Adipose tissue (tissue), 3 donors: ENCODE measurements around the gene SAMD13. TPM values are rescaled to one million over a fixed set of nuclear protein-coding genes. Genes with fewer than 3 reads are reported as not detected.

Experiments
- H3K27ac ChIP-seq: one replicate; pipeline ENCODE4 v1.5.1; 2013; ENCODE audit warnings: low read depth, low read length
- WGBS, 3 donors: extraction: QIAGEN DNeasy Blood & Tissue Kit; methylation state at CpG; one replicate each; pipeline ENCODE4 v1.1.7; 2013; 5-methylcytosine and 5-hydroxymethylcytosine counted together
- polyA plus RNA-seq, 3 donors: library from polyadenylated mRNA; stranded (reverse); fragments of 200-250 nt; gene quantifications; one replicate each; pipeline ENCODE4 v1.2.3, GENCODE V29; 2013
- donor health status: healthy with polysubstance abuse.
- donor health status: Bipolar disorder and iron deficiency.
- donor health status: healthy.

The SAMD13 gene, protein sequence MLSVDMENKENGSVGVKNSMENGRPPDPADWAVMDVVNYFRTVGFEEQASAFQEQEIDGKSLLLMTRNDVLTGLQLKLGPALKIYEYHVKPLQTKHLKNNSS
- polyA plus RNA-seq = 1 to 10 TPM in 1 of 3 donors, under 1 TPM in 2; 0.62 to 1.5 (median 0.95) TPM

DNA sequence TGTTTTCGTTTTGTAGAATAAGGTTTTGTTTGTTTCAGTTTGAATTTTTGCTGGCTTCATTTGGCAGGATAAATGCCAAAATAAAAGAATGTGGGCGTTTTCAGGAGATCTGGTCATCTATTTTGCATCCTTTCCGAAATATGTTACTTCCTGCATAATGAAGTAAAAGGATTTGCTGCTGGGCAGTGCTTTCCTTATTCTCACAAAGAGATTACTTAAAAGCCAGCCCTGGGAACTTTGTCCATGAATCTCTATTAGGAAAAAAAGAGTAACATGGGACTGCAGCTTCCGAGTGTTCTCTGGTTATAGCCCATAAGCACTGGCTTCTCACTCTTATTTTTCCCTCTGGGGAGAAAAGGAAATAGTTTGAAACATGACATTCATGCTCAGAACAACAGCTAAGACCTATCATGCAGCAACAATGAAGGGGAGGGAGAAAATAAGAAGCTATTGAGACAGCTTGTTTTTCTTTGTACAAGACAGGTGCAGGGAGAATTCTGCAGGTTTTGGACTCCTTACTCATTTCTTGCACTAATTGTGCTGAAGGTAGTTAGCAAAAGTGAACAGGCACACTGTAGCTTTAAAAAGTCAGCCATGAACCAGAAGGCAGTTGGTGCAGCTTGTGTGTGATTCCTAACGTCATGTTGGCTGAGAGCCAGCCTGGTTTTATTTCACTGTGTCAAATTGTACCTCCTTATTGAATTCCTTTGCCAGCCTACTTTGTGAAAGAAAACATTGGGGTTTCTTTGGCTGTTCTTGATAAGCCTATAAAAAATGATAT lies at the start of gene SAMD13:
TSS of gene SAMD13 (plus strand) at position 705 of the 781 bp plus-strand sequence. CDS start 1,527 bp downstream, outside the sequence.
- H3K27ac ChIP-seq = no peak within 1 kb of the TSS
- WGBS, 3 donors = 10 to 12% (median 11%) methylated on average over 5 of the region's 5 CpGs

- no peak overlapping the region for H3K27ac ChIP-seq
- 76 to 95% (median 79%) methylated on average over 2 of the region's 2 CpGs for WGBS, 3 donors
Measured at GRCh38 chr1:84253036-84253435, 48.5 kb upstream of the SAMD13 start.

GRCh38 chr1:84253891-84254290 lies 47.6 kb upstream of the SAMD13 start:
- H3K27ac ChIP-seq = no peak overlapping the region
- WGBS, 3 donors = 43 to 72% (median 61%) methylated on average over 4 of the region's 4 CpGs

GRCh38 chr1:84254703-84255238 lies 46.7 kb upstream of the SAMD13 start:
- 96 to 98% (median 98%) methylated on average over 2 of the region's 2 CpGs for WGBS, 3 donors
- no peak overlapping the region for H3K27ac ChIP-seq

DNA sequence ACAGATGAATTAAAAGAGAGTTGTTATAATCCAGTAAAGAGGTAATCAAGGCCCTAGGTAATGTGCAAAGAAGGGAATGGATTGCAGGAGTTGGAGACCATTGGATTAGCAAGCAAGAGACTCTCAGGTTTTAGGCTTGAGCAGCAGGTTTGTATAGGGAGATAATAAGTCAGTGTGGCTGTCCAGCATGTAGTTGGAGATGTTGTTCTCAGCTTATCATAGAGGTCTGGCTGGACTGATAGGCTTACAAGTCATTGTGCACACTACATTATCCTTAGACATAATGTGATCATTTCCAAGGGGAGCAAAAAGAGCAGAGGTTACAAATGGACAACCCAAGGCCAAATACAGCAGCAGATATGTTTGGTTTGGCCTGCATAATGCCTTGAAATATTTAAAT lies 45.9 kb upstream of the SAMD13 start:
- H3K27ac ChIP-seq = no peak overlapping the region

DNA sequence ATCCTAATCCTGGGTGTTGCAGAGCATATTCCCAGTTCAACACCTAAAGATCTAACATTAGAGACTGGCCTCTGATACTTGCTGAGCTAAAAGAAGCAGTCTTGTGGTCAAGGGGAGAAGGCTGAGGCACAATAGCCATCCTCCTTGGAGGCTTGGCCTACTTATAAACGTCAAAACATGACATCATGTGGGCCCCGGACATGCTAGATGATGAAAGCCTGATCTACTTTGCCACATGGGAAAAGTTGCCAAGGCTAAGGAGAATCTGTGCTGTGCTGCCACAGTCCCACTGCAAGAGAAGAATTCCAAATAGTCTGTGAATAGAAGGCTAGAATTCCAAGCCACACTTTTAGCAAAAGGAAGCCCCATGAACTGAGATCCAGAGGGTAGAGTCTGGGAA lies 43.9 kb upstream of the SAMD13 start:
- H3K27ac ChIP-seq = no peak overlapping the region
- 52 to 75% (median 63%) methylated on average over 2 of the region's 2 CpGs for WGBS, 3 donors

GRCh38 chr1:84259376-84259775 lies 42.1 kb upstream of the SAMD13 start:
- no peak overlapping the region for H3K27ac ChIP-seq
- WGBS, 3 donors = 90 to 96% (median 93%) methylated on average over 2 of the region's 2 CpGs

GRCh38 chr1:84259989-84260388 lies 41.5 kb upstream of the SAMD13 start:
- WGBS, 3 donors = 90 to 100% (median 95%) methylated on average over 2 of the region's 2 CpGs

GRCh38 chr1:84260852-84261518 lies 40.5 kb upstream of the SAMD13 start:
- WGBS, 3 donors = 16 to 60% (median 60%) methylated on average over 3 of the region's 3 CpGs

More at GRCh38 chr1:84259989-84260388, 41.5 kb upstream of the SAMD13 start:
- H3K27ac ChIP-seq = no peak overlapping the region

GRCh38 chr1:84264961-84265360 lies 36.5 kb upstream of the SAMD13 start:
- WGBS, 3 donors = 82 to 88% (median 87%) methylated on average over 2 of the region's 2 CpGs
- H3K27ac ChIP-seq = no peak overlapping the region

More at GRCh38 chr1:84260852-84261518, 40.5 kb upstream of the SAMD13 start:
- H3K27ac ChIP-seq = no peak overlapping the region

- no peak overlapping the region for H3K27ac ChIP-seq
- WGBS, 3 donors = 89 to 92% (median 92%) methylated on average over 3 of the region's 3 CpGs
Measured at GRCh38 chr1:84265867-84266266, 35.6 kb upstream of the SAMD13 start.

GRCh38 chr1:84266748-84267147 lies 34.8 kb upstream of the SAMD13 start:
- no peak overlapping the region for H3K27ac ChIP-seq
- WGBS, 3 donors = 0% methylated on average over 1 of the region's 1 CpG

DNA sequence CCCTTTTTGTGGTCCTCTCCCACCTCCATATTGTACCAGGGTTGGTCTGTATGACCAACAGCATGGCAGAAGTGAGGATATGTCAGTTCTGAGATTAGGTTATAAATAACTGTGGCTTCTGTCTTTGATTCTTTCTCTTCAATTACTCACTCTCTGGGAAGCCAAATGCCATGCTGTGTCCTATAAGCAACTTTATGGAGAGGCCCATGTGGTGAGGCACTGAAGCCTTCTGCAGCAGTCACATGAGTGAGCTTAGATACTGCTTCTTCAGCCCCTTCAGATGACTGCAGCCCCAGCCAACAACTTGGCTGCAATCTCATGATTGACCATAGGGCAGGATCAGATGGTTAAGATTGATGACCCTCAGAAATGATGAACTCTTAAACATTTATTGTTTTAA lies 34.0 kb upstream of the SAMD13 start:
- no peak overlapping the region for H3K27ac ChIP-seq

GRCh38 chr1:84268346-84268745 lies 33.2 kb upstream of the SAMD13 start:
- WGBS, 3 donors = 80 to 91% (median 91%) methylated on average over 1 of the region's 1 CpG
- H3K27ac ChIP-seq = no peak overlapping the region

DNA sequence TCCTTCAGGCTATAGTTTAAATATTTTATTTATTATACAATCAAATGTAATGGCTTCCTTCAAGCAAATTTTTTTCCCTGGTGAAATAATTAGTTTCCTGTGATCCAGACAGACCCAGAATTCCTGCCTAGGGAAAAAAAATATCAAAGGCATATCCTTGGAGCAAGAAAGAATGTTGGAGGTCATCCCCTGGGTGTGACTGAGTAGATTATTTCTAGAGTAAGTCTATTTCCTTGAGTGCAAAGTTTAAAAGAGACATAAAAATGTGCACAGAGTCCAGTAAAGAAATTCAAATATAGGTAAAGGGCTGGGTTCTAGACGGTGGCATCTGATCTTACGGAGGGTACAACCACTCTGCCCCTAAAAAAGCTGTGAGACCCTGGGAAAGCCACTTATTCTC lies 32.2 kb upstream of the SAMD13 start:
- WGBS, 3 donors = 25 to 63% (median 26%) methylated on average over 2 of the region's 2 CpGs
- no peak overlapping the region for H3K27ac ChIP-seq

- H3K27ac ChIP-seq = no peak overlapping the region
- WGBS, 3 donors = 23 to 29% (median 27%) methylated on average over 6 of the region's 6 CpGs
Measured at GRCh38 chr1:84271441-84272151, 29.9 kb upstream of the SAMD13 start.

GRCh38 chr1:84272401-84272800 lies 29.1 kb upstream of the SAMD13 start:
- 19 to 100% (median 86%) methylated on average over 1 of the region's 1 CpG for WGBS, 3 donors
- no peak overlapping the region for H3K27ac ChIP-seq

DNA sequence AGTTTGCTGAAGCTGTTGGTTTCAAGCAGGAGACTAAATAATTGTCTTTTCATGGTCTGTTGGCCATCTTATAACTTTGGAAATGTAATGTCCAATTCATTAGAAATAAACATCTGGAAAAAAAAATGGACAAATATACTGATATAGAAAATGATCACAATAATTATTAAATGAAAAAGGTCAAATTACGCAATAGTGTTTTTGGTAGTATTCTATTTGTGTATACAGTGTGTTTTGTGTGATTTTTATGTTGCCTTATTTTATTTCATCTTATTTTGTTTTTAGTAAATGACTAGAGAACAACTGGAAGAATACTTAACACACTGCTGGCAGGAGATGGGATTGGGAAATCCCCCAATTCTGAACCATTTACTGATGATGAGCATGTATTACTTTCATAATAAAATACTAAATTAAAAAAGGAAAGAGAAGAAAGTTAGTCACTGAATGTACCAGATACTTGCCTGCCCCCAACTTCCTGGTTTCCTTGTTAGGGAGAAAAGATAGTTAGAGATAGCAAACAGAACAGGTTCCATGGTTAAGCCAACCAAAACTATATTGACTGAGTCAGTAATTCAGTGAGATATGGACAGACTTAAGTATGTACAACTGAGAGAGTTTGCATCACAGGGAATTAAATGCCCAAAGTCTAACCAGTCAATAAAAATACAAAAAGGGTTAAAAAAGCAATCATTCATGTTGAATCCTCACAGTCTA lies 24.0 kb upstream of the SAMD13 start:
- WGBS, 3 donors = 92 to 96% (median 94%) methylated on average over 1 of the region's 1 CpG

More for the DNA sequence above, 24.0 kb upstream of the SAMD13 start:
- H3K27ac ChIP-seq = no peak overlapping the region
